NT2/D1 (cell line): ENCODE measurements around the gene SHC3.

Experiments used
- SUZ12 ChIP-seq: IDR thresholded peaks from 2 replicates; pipeline ENCODE4 v1.6.1; 2011; ENCODE audit not compliant: insufficient read length, insufficient read depth; ENCODE audit errors: extremely low read depth
- ZNF274 ChIP-seq: IDR thresholded peaks from 2 replicates; pipeline ENCODE4 v1.6.1; 2011; ENCODE audit warnings: mild to moderate bottlenecking, low read depth, low read length

- TF ChIP-seq ZNF274 (no peak), SUZ12 (no peak)
Observed at GRCh38 chr9:88966894-88967676, 211.5 kb downstream of the SHC3 start.
